Activated T-cell treated with anti-CD3 and anti-CD28 coated beads, Interleukin-2, amount 50 U/mL, for 72 hours (primary cell): ENCODE measurements around the gene SHLD2. TPM values are rescaled to one million over a fixed set of nuclear protein-coding genes. Genes with fewer than 3 reads are reported as not detected.
"Not testable (repeated sequence)": the region's sequence is repeated elsewhere in the genome, so short reads cannot be mapped to it uniquely, and the experiment has no call there.

ENCODE experiments used
- ATAC-seq, 2 donors: fragments of 150-1000 bp; cut with Tn5 transposase; replicated peaks in 1 of 2; 2 replicates each; pipeline ENCODE4 v1.10.0; 2021; ENCODE audit warnings: moderate library complexity in 2 of 2, mild to moderate bottlenecking in 1 of 2
- DNase-seq, 2 donors: peaks; one replicate each; pipeline ENCODE4 v3.0.0; 2021 to 2022; ENCODE audit warnings: mixed read lengths in 1 of 2
- H3K27ac Mint-ChIP-seq: one replicate; pipeline ENCODE4 v1.8.0; 2022; ENCODE audit warnings: mild to moderate bottlenecking, moderate library complexity, mixed read lengths
- H3K27me3 Mint-ChIP-seq: one replicate; pipeline ENCODE4 v1.8.0; 2022; ENCODE audit warnings: low read depth, mixed read lengths
- H3K36me3 Mint-ChIP-seq, 2 donors: one replicate each; pipeline ENCODE4 v1.8.0; 2022; ENCODE audit warnings: mixed read lengths in 2 of 2, mild to moderate bottlenecking in 1 of 2; ENCODE audit not compliant: insufficient read depth in 2 of 2
- H3K4me1 Mint-ChIP-seq: one replicate; pipeline ENCODE4 v1.8.0; 2022; ENCODE audit warnings: low read depth, mixed read lengths
- H3K4me3 Mint-ChIP-seq, 2 donors: one replicate each; pipeline ENCODE4 v1.8.0; 2022; ENCODE audit warnings: mild to moderate bottlenecking in 2 of 2, mixed read lengths in 2 of 2, moderate library complexity in 2 of 2
- H3K9me3 Mint-ChIP-seq, 2 donors: one replicate each; pipeline ENCODE4 v1.8.0; 2022; ENCODE audit warnings: mixed read lengths in 2 of 2
- total RNA-seq, 2 donors: library from RNA; stranded (reverse); gene quantifications; one replicate each; pipeline ENCODE4 v1.2.3, GENCODE V29; 2022

Gene SHLD2
- total RNA-seq, 2 donors from 2014 or later, result 28.7 to 33.3 TPM

GRCh38 chr10:87092861-87093631, 2.0 kb upstream of the SHLD2 start:
- peaks cover 54% of the 10 kb centered on the region for H3K4me1 Mint-ChIP-seq
- H3K27me3 Mint-ChIP-seq, result no peaks in the 10 kb centered on the region
- peak; percentile 44 to 55 for DNase-seq
- no peaks in the 10 kb centered on the region for H3K9me3 Mint-ChIP-seq
- H3K27ac Mint-ChIP-seq, result peak overlapping the region; percentile 98
- ATAC-seq, result peak in 1 of 2 donors; percentile 8
- peak overlapping the region; percentile 90 to 95 for H3K4me3 Mint-ChIP-seq
- peaks cover 9 to 16% of the 10 kb centered on the region in 2 donors for H3K36me3 Mint-ChIP-seq

GRCh38 chr10:87093632-87094372, 1.2 kb upstream of the SHLD2 start:
- Mint-ChIP-seq H3K9me3 (no peaks in the 10 kb centered on the region), H3K36me3 (peaks cover 9 to 14% of the 10 kb centered on the region in 2 donors), H3K4me1 (peaks cover 48% of the 10 kb centered on the region), H3K4me3 (peak overlapping the region; percentile 91 to 95), H3K27ac (peak overlapping the region; percentile 98), H3K27me3 (no peaks in the 10 kb centered on the region)
- ATAC-seq (peak; percentile 35 to 47), DNase-seq (peak; percentile 81 to 85)

- ATAC-seq (peak; percentile 59 to 60), DNase-seq (peak; percentile 82 to 83)
- peaks cover 33% of the 10 kb centered on the region for H3K4me1 Mint-ChIP-seq
- H3K9me3 Mint-ChIP-seq, result no peaks in the 10 kb centered on the region
- peaks cover 7 to 16% of the 10 kb centered on the region in 2 donors for H3K36me3 Mint-ChIP-seq
- H3K4me3 Mint-ChIP-seq, result peak overlapping the region; percentile 85 to 88
- no peaks in the 10 kb centered on the region for H3K27me3 Mint-ChIP-seq
- H3K27ac Mint-ChIP-seq, result peak overlapping the region; percentile 68
These were observed 385 bp downstream of the SHLD2 start for GRCh38 chr10:87095236-87095945.

- ATAC-seq (no peak), DNase-seq (no peak)
- H3K9me3 Mint-ChIP-seq, result no peaks in the 10 kb centered on the region
- H3K27ac Mint-ChIP-seq, result no peak overlapping the region
- peaks cover 2 to 23% of the 10 kb centered on the region in 2 donors for H3K36me3 Mint-ChIP-seq
- peaks cover 2% of the 10 kb centered on the region for H3K4me1 Mint-ChIP-seq
- H3K4me3 Mint-ChIP-seq, result no peak overlapping the region
- H3K27me3 Mint-ChIP-seq, result no peaks in the 10 kb centered on the region
These were observed 7.0 kb downstream of the SHLD2 start for GRCh38 chr10:87101996-87102395.

- not testable (repeated sequence) for DNase-seq, H3K4me3 Mint-ChIP-seq, ATAC-seq, H3K4me1 Mint-ChIP-seq, H3K27me3 Mint-ChIP-seq, H3K9me3 Mint-ChIP-seq
- H3K36me3 Mint-ChIP-seq, result peaks cover 3 to 28% of the 10 kb centered on the region in 2 donors
- H3K27ac Mint-ChIP-seq, result peak overlapping the region; percentile 12
These were observed 9.7 kb downstream of the SHLD2 start for GRCh38 chr10:87104727-87105126.

GRCh38 chr10:87105446-87106124, 10.6 kb downstream of the SHLD2 start:
- ATAC-seq (no peak), DNase-seq (no peak)
- no peaks in the 10 kb centered on the region for H3K27me3 Mint-ChIP-seq
- peaks cover 3 to 28% of the 10 kb centered on the region in 2 donors for H3K36me3 Mint-ChIP-seq
- no peaks in the 10 kb centered on the region for H3K9me3 Mint-ChIP-seq
- H3K27ac Mint-ChIP-seq, result peak overlapping the region; percentile 12
- H3K4me3 Mint-ChIP-seq, result no peak overlapping the region
- no peaks in the 10 kb centered on the region for H3K4me1 Mint-ChIP-seq

- not testable (repeated sequence) for H3K27me3 Mint-ChIP-seq, ATAC-seq, H3K27ac Mint-ChIP-seq, H3K36me3 Mint-ChIP-seq, H3K9me3 Mint-ChIP-seq, H3K4me1 Mint-ChIP-seq, H3K4me3 Mint-ChIP-seq, DNase-seq
These were observed 23.1 kb downstream of the SHLD2 start for GRCh38 chr10:87118122-87118521.

- not testable (repeated sequence) for H3K27me3 Mint-ChIP-seq, H3K27ac Mint-ChIP-seq, H3K36me3 Mint-ChIP-seq, DNase-seq, H3K4me1 Mint-ChIP-seq, H3K4me3 Mint-ChIP-seq, H3K9me3 Mint-ChIP-seq, ATAC-seq
These were observed 24.0 kb downstream of the SHLD2 start for GRCh38 chr10:87119029-87119428.

- H3K4me1 Mint-ChIP-seq, H3K27ac Mint-ChIP-seq, H3K27me3 Mint-ChIP-seq, DNase-seq, H3K9me3 Mint-ChIP-seq, ATAC-seq, H3K36me3 Mint-ChIP-seq, H3K4me3 Mint-ChIP-seq: not testable (repeated sequence)
These were observed 28.3 kb downstream of the SHLD2 start for GRCh38 chr10:87123351-87123750.

- not testable (repeated sequence) for H3K36me3 Mint-ChIP-seq
These were observed 32.0 kb downstream of the SHLD2 start for GRCh38 chr10:87127048-87127447.

GRCh38 chr10:87127607-87128156, 32.7 kb downstream of the SHLD2 start:
- H3K27me3 Mint-ChIP-seq, H3K4me1 Mint-ChIP-seq, H3K36me3 Mint-ChIP-seq, H3K9me3 Mint-ChIP-seq, H3K27ac Mint-ChIP-seq, ATAC-seq, DNase-seq, H3K4me3 Mint-ChIP-seq: not testable (repeated sequence)

More at GRCh38 chr10:87127048-87127447, 32.0 kb downstream of the SHLD2 start:
- ATAC-seq, H3K27me3 Mint-ChIP-seq, H3K4me3 Mint-ChIP-seq, H3K4me1 Mint-ChIP-seq, H3K9me3 Mint-ChIP-seq, DNase-seq, H3K27ac Mint-ChIP-seq: not testable (repeated sequence)

GRCh38 chr10:87132176-87132575, 37.2 kb downstream of the SHLD2 start:
- DNase-seq, ATAC-seq, H3K9me3 Mint-ChIP-seq, H3K4me3 Mint-ChIP-seq, H3K4me1 Mint-ChIP-seq, H3K27me3 Mint-ChIP-seq, H3K27ac Mint-ChIP-seq: not testable (repeated sequence)
- H3K36me3 Mint-ChIP-seq, result peaks cover 10 to 17% of the 10 kb centered on the region in 2 donors
